Pancreas (tissue), 10 donors: ENCODE measurements around the gene DCAF17. TPM values are rescaled to one million over a fixed set of nuclear protein-coding genes. Genes with fewer than 3 reads are reported as not detected.
A peak's percentile ranks its signal among the peaks of the same experiment; 100 is the strongest.

Experiments used
- ATAC-seq, 4 donors: fragments of 200-7000 bp; cut with Tn5 transposase; one replicate each; pipeline versions ENCODE4 v1.8.0 to v1.9.1; 2020; ENCODE audit warnings: mild to moderate bottlenecking in 4 of 4, moderate library complexity in 4 of 4
- DNase-seq, 6 donors: peaks; one replicate each; pipeline ENCODE4 v3.0.0-alpha.2; 2020
- FAIRE-seq: peaks from 2 replicates; lab custom pipeline; 2012; peaks lifted over from hg19 to GRCh38; lab: Jason Lieb, UNC
- H3K27ac ChIP-seq, 4 donors: fragments of 200-600 bp; sonication (generic); 1 replicate in 3 of 4; 2 replicates in 1 of 4; pipeline versions ENCODE4 v1.5.0 to v1.8.0; 2020
- H3K27me3 ChIP-seq, 4 donors: fragments of 200-600 bp; one replicate each; pipeline ENCODE4 v1.8.0; 2021
- H3K36me3 ChIP-seq, 3 donors: fragments of 200-600 bp; sonication (generic) in 1 of 3; one replicate each; pipeline versions ENCODE4 v1.5.0 to v1.8.0; 2020 to 2021
- H3K4me1 ChIP-seq, 3 donors: fragments of 200-600 bp; one replicate each; pipeline ENCODE4 v1.8.0; 2021
- H3K4me3 ChIP-seq, 4 donors: fragments of 200-600 bp; sonication (generic) in 2 of 4; one replicate each; pipeline versions ENCODE4 v1.5.0 to v1.8.0; 2020 to 2021
- H3K9me3 ChIP-seq, 4 donors: fragments of 200-600 bp; one replicate each; pipeline ENCODE4 v1.8.0; 2021
- WGBS, 2 donors: extraction: QIAGEN DNeasy Blood & Tissue Kit; methylation state at CpG; one replicate each; pipeline ENCODE4 v1.1.7; 2013; 5-methylcytosine and 5-hydroxymethylcytosine counted together
- intact Hi-C, 3 donors: fragments of 100-400 bp; cut with DNase I; formaldehyde crosslinking; loops; one replicate each; pipeline versions ENCODE4 v1.11.1 to v1.14.2; 2022
- polyA plus RNA-seq, 2 donors: library from polyadenylated mRNA; stranded (reverse); fragments of 200-250 nt; gene quantifications; one replicate each; pipeline ENCODE4 v1.2.3, GENCODE V29; 2013
- total RNA-seq, 6 donors: library from RNA; stranded (reverse); fragmentation: NEBNext Ultra II Directional in 4 of 6; extraction: Animal tissue kit (Norgen Biotek cat#: 25700) in 4 of 6; gene quantifications; one replicate each; pipeline versions ENCODE4 v1.2.1 to v1.2.4, GENCODE V29; 2021 to 2023
- TF ChIP-seq, protein P1 (sequence below), 4 donors: fragments of 200-600 bp; sonication (generic) in 3 of 4; IDR thresholded peaks; one replicate each; pipeline versions ENCODE4 v1.5.0 to v1.8.0; 2021; ENCODE audit warnings: antibody characterized with exemption in 4 of 4
- donor health status: healthy with polysubstance abuse.
- donor health status: DM: no; HTN: no; CAD: no; lungs with moderate emphysema.
- donor health status: DM: no; HTN: no; CAD: no.
- donor health status: control.
- donor health status: control.
- donor health status: Bipolar disorder and iron deficiency.
- donor health status: DM: yes; HTN: yes; CAD: no.
- donor health status: DM: no; HTN: no; CAD: no.
- donor health status: DM: no; HTN: no; CAD: no.
- donor health status: DM: yes; HTN: yes; CAD: no.

Gene DCAF17
- total and polyA plus RNA-seq, 8 donors = 2.9 to 10.4 (median 5.8) TPM

DNA sequence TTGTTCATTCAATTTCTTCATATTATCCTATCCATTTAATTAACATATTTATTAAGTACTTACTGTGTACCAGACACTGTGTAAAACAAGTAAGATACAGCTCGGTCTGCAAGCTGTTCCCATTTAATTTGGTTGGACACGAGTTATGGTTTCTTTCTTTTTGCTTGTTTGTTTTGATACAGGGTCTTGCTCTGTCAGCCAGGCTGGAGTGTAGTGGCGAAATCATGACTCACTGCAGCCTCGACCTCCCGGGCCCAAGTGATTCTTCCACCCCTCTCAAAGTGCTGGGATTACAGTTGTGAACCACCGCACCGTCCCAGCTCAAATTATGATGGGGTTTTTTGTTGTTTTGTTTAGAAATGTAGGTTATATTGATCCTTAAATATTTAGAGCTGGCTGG lies 97.3 kb downstream of the DCAF17 start:
- ATAC-seq (peak in 1 of 4 donors; percentile 54), FAIRE-seq (no peak), DNase-seq (no peak)
- H3K36me3 ChIP-seq = no peaks in the 10 kb centered on the region
- intact Hi-C loops = no loop called here
- H3K4me3 ChIP-seq = no peak overlapping the region
- H3K27ac ChIP-seq = no peak overlapping the region
- TF ChIP-seq, protein P1, sequence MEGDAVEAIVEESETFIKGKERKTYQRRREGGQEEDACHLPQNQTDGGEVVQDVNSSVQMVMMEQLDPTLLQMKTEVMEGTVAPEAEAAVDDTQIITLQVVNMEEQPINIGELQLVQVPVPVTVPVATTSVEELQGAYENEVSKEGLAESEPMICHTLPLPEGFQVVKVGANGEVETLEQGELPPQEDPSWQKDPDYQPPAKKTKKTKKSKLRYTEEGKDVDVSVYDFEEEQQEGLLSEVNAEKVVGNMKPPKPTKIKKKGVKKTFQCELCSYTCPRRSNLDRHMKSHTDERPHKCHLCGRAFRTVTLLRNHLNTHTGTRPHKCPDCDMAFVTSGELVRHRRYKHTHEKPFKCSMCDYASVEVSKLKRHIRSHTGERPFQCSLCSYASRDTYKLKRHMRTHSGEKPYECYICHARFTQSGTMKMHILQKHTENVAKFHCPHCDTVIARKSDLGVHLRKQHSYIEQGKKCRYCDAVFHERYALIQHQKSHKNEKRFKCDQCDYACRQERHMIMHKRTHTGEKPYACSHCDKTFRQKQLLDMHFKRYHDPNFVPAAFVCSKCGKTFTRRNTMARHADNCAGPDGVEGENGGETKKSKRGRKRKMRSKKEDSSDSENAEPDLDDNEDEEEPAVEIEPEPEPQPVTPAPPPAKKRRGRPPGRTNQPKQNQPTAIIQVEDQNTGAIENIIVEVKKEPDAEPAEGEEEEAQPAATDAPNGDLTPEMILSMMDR (IDR thresholded peaks at IDR 0.05) = no peak
- H3K27me3 ChIP-seq = no peaks in the 10 kb centered on the region
- H3K4me1 ChIP-seq = no peaks in the 10 kb centered on the region
- 55 to 57% methylated on average over 7 of the region's 7 CpGs for WGBS, 2 donors
- no peaks in the 10 kb centered on the region for H3K9me3 ChIP-seq

DNA sequence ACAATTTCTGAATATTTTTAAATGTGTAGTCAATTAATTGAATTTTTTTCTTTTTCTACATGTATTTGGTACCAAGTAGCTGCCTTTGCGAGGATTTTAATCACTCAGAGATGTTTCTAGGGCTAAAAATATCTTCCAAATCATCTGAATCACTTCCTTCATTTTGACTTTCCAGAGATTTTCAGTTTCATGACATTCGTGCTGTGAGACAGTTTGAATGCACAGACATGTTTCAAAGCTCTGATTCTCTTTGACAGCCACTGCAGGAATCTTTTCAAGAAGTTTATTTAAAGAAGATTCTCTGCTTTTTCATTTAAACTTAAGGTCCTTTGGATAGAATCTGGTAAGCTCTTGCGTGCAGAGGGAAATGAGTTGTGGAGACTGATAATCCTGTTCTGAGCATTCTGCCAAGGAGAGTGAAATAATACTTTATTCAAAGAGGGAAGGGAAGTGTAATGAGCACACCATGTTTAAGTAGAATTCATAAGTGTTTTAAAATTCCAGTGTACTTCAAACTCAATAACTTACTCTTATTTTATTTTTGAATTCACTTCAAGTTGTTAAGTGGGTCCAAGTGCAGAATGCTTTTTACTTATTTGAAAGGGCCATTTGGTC lies 97.9 kb downstream of the DCAF17 start:
- WGBS, 2 donors = 63 to 73% methylated on average over 3 of the region's 3 CpGs
- Histone ChIP-seq H3K27ac (no peak overlapping the region), H3K36me3 (no peaks in the 10 kb centered on the region), H3K4me3 (no peak overlapping the region), H3K9me3 (no peaks in the 10 kb centered on the region), H3K4me1 (no peaks in the 10 kb centered on the region), H3K27me3 (no peaks in the 10 kb centered on the region)
- no peak for FAIRE-seq
- TF ChIP-seq, protein P1 (IDR thresholded peaks at IDR 0.05) = no peak
- intact Hi-C loops = no loop called here
- no peak for ATAC-seq
- no peak for DNase-seq

DNA sequence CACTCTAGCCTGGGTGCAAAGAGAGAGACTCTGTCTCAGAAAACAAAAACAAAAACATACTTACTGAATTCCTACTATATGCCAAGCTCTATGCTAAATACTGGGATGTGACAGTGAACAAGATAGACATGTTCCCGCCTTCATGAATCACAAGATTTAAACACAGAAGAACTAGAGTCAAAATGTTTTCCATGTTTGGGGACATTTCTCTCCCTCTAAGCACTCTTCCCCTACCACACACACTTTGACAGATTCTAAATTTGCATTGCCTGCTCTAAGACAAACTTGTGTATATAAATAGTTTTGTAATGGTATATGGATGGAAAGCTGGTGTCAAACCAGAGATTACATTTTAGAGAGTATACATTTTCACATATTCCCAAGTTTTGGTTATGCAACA lies 99.3 kb downstream of the DCAF17 start:
- FAIRE-seq (no peak), DNase-seq (no peak), ATAC-seq (no peak)
- Histone ChIP-seq H3K9me3 (no peaks in the 10 kb centered on the region), H3K36me3 (no peaks in the 10 kb centered on the region), H3K27ac (no peak overlapping the region), H3K4me1 (no peaks in the 10 kb centered on the region), H3K4me3 (no peak overlapping the region), H3K27me3 (no peaks in the 10 kb centered on the region)
- intact Hi-C loops = no loop called here
- TF ChIP-seq, protein P1 (IDR thresholded peaks at IDR 0.05) = no peak
- WGBS, 2 donors = 91 to 96% methylated on average over 1 of the region's 1 CpG

Other genes starting within 250 kb of the DCAF17 start
- gene METTL8, start 236 bp upstream of the DCAF17 start, total RNA-seq = 1 to 10 TPM; 4.3 to 9.0 (median 6.3) TPM
- 1 to 10 TPM; 2.2 to 2.6 TPM for gene METTL8, start 236 bp upstream of the DCAF17 start, polyA plus RNA-seq
- 10 to 100 TPM in 3 of 6 donors, 1 to 10 TPM in 3; 4.4 to 29.3 (median 13.0) TPM for gene CYBRD1, start 88.2 kb downstream of the DCAF17 start, total RNA-seq
- 1 to 10 TPM; 7.2 to 8.2 TPM for gene CYBRD1, start 88.2 kb downstream of the DCAF17 start, polyA plus RNA-seq